Measurements from ENCODE around the gene ATG14.
"Not testable (repeated sequence)": the region's sequence is repeated elsewhere in the genome, so short reads cannot be mapped to it uniquely, and the experiment has no call there.

ATG14 gene

GRCh38 chr14:55354500-55354899, 57.1 kb downstream of the ATG14 start:
- peak overlapping the region; percentile 14 for H3K27ac ChIP-seq
- DNase-seq (ENCODE audit: low read depth, low spot score) = no peak

- peak overlapping the region; percentile 14 for H3K27ac ChIP-seq
- no peak for DNase-seq (ENCODE audit: low read depth, low spot score)
These were observed 57.8 kb downstream of the ATG14 start for GRCh38 chr14:55353686-55354467.

- DNase-seq (ENCODE audit: low read depth, low spot score) = no peak
These were observed 59.4 kb downstream of the ATG14 start for GRCh38 chr14:55352201-55352600.

GRCh38 chr14:55351111-55351510, 60.5 kb downstream of the ATG14 start:
- no peak overlapping the region for H3K27ac ChIP-seq
- DNase-seq (ENCODE audit: low read depth, low spot score) = no peak

More at GRCh38 chr14:55352201-55352600, 59.4 kb downstream of the ATG14 start:
- H3K27ac ChIP-seq = no peak overlapping the region

GRCh38 chr14:55350461-55350860, 61.2 kb downstream of the ATG14 start:
- H3K27ac ChIP-seq = no peak overlapping the region
- no peak for DNase-seq (ENCODE audit: low read depth, low spot score)

- no peak overlapping the region for H3K27ac ChIP-seq
- no peak for DNase-seq (ENCODE audit: low read depth, low spot score)
These were observed 62.1 kb downstream of the ATG14 start for GRCh38 chr14:55349565-55349964.

- peak overlapping the region; percentile 14 for H3K27ac ChIP-seq
- DNase-seq (ENCODE audit: low read depth, low spot score) = peak; percentile 51
These were observed 62.7 kb downstream of the ATG14 start for GRCh38 chr14:55348766-55349453.

GRCh38 chr14:55347748-55348147, 63.9 kb downstream of the ATG14 start:
- no peak overlapping the region for H3K27ac ChIP-seq

GRCh38 chr14:55347040-55347439, 64.6 kb downstream of the ATG14 start:
- no peak overlapping the region for H3K27ac ChIP-seq
- DNase-seq (ENCODE audit: low read depth, low spot score) = no peak

More at GRCh38 chr14:55347748-55348147, 63.9 kb downstream of the ATG14 start:
- DNase-seq (ENCODE audit: low read depth, low spot score) = no peak

GRCh38 chr14:55344582-55345163, 67.0 kb downstream of the ATG14 start:
- not testable (repeated sequence) for DNase-seq (ENCODE audit: low read depth, low spot score); H3K27ac ChIP-seq

- no peak for DNase-seq (ENCODE audit: low read depth, low spot score)
- no peak overlapping the region for H3K27ac ChIP-seq
These were observed 69.8 kb downstream of the ATG14 start for GRCh38 chr14:55341781-55342180.

- no peak for DNase-seq (ENCODE audit: low read depth, low spot score)
- H3K27ac ChIP-seq = no peak overlapping the region
These were observed 71.1 kb downstream of the ATG14 start for GRCh38 chr14:55340482-55340881.

GRCh38 chr14:55339770-55340169, 71.9 kb downstream of the ATG14 start:
- H3K27ac ChIP-seq = no peak overlapping the region

GRCh38 chr14:55336691-55337090, 74.9 kb downstream of the ATG14 start:
- H3K27ac ChIP-seq = no peak overlapping the region
- no peak for DNase-seq (ENCODE audit: low read depth, low spot score)

More at GRCh38 chr14:55339770-55340169, 71.9 kb downstream of the ATG14 start:
- DNase-seq (ENCODE audit: low read depth, low spot score) = peak; percentile 49

- no peak overlapping the region for H3K27ac ChIP-seq
These were observed 75.5 kb downstream of the ATG14 start for GRCh38 chr14:55336162-55336561.

GRCh38 chr14:55333711-55334485, 77.7 kb downstream of the ATG14 start:
- H3K27ac ChIP-seq = peak overlapping the region; percentile 12
- no peak for DNase-seq (ENCODE audit: low read depth, low spot score)

More at GRCh38 chr14:55336162-55336561, 75.5 kb downstream of the ATG14 start:
- DNase-seq (ENCODE audit: low read depth, low spot score) = no peak

- no peak for DNase-seq (ENCODE audit: low read depth, low spot score)
- H3K27ac ChIP-seq = no peak overlapping the region
These were observed 78.7 kb downstream of the ATG14 start for GRCh38 chr14:55332654-55333570.

- no peak for DNase-seq (ENCODE audit: low read depth, low spot score)
These were observed 81.5 kb downstream of the ATG14 start for GRCh38 chr14:55329999-55330710.

GRCh38 chr14:55328317-55328716, 83.3 kb downstream of the ATG14 start:
- DNase-seq (ENCODE audit: low read depth, low spot score) = no peak
- no peak overlapping the region for H3K27ac ChIP-seq

More at GRCh38 chr14:55329999-55330710, 81.5 kb downstream of the ATG14 start:
- H3K27ac ChIP-seq = no peak overlapping the region

All from epithelial cell of prostate (primary cell).